Activated CD4-positive, alpha-beta T cell treated with anti-CD3 and anti-CD28 coated beads for 48 hours (primary cell): ENCODE data around the gene IL4I1.

ENCODE experiments used
- DNase-seq: peaks from one replicate; pipeline ENCODE4 v3.0.0-alpha.2; 2020

The IL4I1 gene

DNA sequence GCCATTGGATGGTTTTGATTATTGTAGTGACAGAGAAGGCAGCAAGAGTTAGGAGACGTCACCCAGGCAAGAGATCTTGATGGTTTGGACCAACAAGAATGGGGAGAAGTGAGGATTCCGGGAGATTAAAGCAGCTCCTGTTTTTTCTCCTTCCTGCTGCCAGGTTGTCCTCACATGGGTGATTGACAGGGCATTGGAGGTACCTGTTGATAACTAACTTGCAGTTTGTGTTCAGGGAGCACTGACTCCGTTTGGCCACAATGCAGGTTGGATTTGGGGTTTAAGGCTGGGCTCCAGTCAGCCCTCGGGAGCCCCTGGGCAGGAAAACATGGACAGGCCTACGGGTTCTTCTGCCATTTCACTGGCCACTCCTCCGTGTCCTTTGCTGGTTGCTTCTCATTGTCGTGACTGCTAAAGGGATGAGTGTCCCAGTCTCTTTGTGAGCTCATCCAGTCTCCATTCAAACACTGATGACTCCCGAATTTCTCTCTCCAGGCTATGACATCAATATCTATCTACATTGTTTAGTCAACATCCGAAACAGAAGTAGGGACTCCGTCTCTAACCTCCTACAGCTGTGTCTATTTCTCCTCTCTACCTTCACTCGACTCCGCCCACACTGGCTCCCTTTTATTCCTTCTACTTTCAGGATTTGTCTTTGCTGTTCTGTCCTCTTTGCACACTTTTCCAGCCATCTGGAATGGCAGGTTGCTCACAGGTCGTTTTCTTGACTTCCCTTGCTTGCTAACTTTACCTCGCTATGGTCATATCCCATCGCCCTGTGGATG lies 47.1 kb downstream of the IL4I1 start:
- DNase-seq = no peak

- no peak for DNase-seq
Observed at GRCh38 chr19:49848938-49849337, 47.7 kb downstream of the IL4I1 start.

DNA sequence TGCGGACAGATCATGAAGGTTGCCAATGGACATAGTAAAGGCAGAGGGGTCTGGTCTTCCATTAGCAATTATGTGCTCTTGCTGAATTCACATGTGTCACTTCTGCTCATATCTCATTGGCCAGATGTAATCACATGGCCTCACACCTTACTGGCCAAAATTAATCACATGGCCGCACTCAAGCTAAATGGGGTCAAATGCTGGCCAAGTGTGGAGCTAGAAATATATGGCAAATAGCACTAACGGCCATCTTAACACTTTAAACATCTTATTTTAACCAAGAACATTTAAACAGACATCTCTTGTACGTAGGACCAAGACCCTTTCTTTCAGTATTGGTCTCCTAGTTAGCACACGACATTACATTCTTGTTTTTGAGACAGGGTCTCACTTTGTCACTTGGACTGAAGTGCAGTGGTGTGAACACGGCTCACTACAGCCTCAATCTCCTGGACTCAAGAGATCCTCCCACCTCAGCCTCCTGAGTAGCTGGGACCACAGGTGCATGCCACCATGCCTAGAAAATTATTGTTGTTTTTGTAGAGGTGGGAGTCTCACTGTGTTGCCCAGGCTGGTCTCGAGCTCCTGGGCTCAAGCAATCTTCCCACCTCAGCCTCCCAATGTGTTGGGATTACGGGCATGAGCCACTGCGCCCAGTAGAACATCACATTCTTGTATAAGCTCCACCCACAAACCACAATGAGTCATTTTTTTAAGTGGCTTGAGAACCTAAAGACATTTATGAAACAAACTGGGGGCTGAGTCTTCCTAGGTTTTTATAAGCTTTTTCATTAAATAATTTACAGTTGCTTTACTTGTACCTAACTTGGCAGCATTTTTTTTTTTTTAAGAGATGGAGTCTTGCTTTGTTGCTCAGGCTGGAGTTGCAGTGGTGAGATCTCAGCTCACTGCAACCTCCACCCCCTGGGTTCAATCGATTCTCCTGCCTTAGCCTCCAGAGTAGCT lies 48.7 kb downstream of the IL4I1 start:
- no peak for DNase-seq

GRCh38 chr19:49846408-49846807 lies 50.3 kb downstream of the IL4I1 start:
- DNase-seq = no peak

DNA sequence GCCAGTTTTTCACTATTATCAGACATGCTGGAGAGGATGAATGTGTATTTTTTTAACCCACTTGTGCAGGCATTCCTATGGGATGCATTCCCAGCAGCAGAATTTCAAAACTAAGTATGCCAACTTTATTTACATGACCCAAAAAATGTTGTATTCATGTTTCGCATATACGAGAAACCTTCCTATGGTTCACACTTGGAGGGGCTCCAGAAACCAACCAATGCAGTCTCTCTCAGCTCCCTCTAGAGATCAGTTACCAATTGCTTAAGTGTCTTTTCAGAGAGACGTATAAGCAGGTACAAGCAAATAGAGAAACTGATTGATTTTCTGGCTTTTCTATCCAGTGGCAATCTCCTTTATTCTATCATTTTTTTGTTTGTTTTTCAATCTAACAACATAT lies 51.3 kb downstream of the IL4I1 start:
- DNase-seq = no peak

GRCh38 chr19:49844138-49845095 lies 52.3 kb downstream of the IL4I1 start:
- DNase-seq = no peak

GRCh38 chr19:49843265-49843664 lies 53.4 kb downstream of the IL4I1 start:
- DNase-seq = no peak

DNA sequence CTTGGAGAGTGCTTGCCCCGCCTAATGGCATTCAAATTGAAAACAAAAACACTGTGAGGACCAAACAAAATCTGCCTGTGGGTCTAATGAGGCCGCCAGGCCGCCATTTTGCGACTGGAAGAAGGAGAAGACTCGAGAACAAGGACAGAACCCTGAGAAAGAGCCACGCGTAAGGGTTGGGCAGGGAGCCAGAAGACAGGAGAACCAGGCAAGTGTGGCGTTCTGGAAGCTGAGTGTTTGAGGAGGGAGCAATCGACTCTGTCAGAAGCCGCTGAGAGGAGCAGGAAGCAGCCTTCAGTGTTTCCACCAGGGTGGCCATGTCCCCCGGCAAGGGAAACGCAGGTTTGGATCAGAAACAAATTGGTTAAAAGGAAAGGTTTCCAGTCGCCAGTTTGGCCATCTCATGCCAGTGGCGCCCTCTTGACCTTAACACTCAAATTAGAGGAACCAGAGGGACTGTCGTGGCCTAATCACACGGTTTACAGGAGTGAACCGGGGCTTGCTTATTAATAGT lies 55.9 kb downstream of the IL4I1 start:
- DNase-seq = no peak

DNA sequence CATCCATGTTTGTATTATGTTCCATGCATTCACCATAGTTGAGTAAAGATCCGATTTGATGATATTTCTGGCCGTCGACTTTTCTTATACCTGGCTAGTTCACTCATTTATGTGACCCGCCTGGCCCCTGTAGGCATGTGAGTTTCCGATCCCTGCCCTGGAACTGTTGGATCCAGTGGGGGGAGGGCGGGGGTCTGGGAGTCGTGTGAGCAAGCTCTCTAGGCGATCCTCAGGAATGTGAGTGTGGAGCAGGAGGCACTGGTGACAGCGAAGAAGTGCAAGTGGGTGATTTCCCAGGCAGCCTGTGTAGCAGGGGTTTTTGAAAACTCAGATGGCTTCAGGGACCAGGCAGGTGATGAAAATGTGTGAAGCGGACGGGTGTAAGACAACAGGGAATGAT lies 56.4 kb downstream of the IL4I1 start:
- no peak for DNase-seq

DNA sequence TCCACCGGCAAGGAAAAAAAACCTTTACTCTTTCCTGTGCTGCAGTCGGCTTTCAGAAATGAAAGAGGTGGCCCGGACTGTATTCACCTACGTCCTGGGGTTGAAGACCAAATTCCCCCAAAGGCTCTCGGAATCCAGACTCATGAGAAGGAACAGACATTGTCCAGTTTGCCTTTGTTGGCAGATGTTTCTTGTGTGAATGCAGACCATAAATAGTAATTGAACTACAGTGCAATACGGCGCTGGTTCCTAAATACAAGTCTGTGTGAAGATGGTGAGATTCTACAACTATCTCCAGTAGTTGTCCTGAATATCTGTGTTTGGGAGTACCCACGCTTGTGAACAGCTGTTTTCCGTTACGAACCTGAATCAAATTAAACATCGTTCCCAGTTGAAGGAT lies 57.0 kb downstream of the IL4I1 start:
- no peak for DNase-seq
